Ishikawa (cell line): ENCODE measurements around the gene KCNQ4.

Source experiments
- CEBPB ChIP-seq: IDR thresholded peaks from 2 replicates; pipeline ENCODE4 v1.6.1; 2012
- CREB1 ChIP-seq: IDR thresholded peaks from 2 replicates; pipeline ENCODE4 v1.6.1; 2012; ENCODE audit warnings: low read depth
- EGR1 ChIP-seq: IDR thresholded peaks from 2 replicates; pipeline ENCODE4 v1.6.1; 2012
- EP300 ChIP-seq: IDR thresholded peaks from 2 replicates; pipeline ENCODE4 v1.6.1; 2012; ENCODE audit warnings: borderline replicate concordance
- FOXM1 ChIP-seq: IDR thresholded peaks from 2 replicates; pipeline ENCODE4 v1.6.1; 2012; ENCODE audit warnings: low read depth, borderline replicate concordance
- MAX ChIP-seq: IDR thresholded peaks from 2 replicates; pipeline ENCODE4 v1.6.1; 2012
- NFIC ChIP-seq: IDR thresholded peaks from 2 replicates; pipeline ENCODE4 v1.6.1; 2012
- RAD21 ChIP-seq: IDR thresholded peaks from 2 replicates; pipeline ENCODE4 v1.6.1; 2012; ENCODE audit warnings: low read depth
- TAF1 ChIP-seq: IDR thresholded peaks from 2 replicates; pipeline ENCODE4 v1.6.1; 2012; ENCODE audit warnings: low read depth, mild to moderate bottlenecking
- TCF12 ChIP-seq: IDR thresholded peaks from 2 replicates; pipeline ENCODE4 v1.6.1; 2012; ENCODE audit warnings: low read depth
- TEAD4 ChIP-seq: IDR thresholded peaks from 2 replicates; pipeline ENCODE4 v1.6.1; 2012
- USF1 ChIP-seq: IDR thresholded peaks from 2 replicates; pipeline ENCODE4 v1.6.1; 2012
- YY1 ChIP-seq: IDR thresholded peaks from 2 replicates; pipeline ENCODE4 v1.6.1; 2012; ENCODE audit warnings: low read depth
- ZBTB7A ChIP-seq: IDR thresholded peaks from 2 replicates; pipeline ENCODE4 v1.6.1; 2012; ENCODE audit warnings: low read depth
- TF ChIP-seq, protein P1 (sequence below): IDR thresholded peaks from 2 replicates; pipeline ENCODE4 v1.6.1; 2012; ENCODE audit warnings: low read depth, mild to moderate bottlenecking

The KCNQ4 gene

DNA sequence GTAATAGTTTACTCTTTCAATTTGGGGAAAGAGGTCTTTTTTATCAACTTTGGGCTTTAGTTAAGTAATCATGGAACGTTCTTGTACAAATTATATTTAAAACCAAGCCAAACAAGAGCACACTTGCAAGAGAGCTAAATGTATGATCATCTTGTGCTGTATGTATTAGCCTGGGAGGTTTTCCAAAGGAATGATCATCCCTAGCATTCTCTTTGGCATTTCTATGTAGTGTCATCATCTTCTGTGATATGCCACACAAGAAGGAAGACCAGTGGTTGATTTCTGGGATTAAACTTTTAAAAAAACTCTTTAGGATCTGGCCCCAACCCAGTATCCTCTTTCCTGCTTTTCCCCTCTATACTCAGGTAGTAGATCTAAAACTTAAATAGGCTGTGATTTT lies 38.4 kb upstream of the KCNQ4 start:
- TF ChIP-seq EP300, result no peak
- TF ChIP-seq MAX, result no peak
- TF ChIP-seq CEBPB, result no peak
- no peak for TF ChIP-seq TCF12

DNA sequence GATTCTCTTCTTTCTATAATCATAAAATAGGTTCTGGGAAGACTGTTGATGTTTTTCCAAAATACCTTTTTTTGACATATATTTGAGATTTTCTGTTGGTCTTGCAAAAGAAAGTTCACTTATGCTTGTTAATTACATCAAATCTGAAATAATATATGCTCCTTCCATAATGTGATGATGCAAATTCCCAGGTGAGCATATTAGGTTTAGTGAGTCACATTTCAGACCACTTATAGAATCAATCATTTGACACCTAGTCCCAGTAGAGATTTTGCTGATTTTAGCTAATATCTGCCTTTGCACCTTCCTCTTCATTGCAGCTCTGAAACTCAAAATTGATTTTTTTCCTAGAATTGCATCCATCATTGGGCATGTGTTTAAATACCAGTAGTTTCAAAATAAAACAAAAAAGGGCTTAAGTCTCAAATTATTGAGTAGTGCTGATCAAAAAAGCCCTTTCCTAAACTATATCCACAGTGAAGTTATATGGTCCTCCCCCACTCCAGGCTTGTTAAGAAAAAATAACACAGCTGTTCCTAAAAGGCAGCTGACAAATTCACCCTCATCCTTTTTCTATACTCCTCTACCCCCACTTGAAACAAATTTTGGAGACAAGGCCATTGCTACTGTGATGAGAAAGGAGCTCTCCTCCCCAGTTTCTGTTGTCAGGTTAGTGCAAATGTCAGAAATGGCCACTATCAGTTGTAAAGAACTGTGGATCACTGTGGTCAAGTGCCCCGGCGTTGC lies 37.1 kb upstream of the KCNQ4 start:
- TF ChIP-seq RAD21 (no peak), EGR1 (no peak)

- TF ChIP-seq USF1, result no peak
- no peak for TF ChIP-seq ZBTB7A
Measured at GRCh38 chr1:40748841-40749718, 34.5 kb upstream of the KCNQ4 start.

DNA sequence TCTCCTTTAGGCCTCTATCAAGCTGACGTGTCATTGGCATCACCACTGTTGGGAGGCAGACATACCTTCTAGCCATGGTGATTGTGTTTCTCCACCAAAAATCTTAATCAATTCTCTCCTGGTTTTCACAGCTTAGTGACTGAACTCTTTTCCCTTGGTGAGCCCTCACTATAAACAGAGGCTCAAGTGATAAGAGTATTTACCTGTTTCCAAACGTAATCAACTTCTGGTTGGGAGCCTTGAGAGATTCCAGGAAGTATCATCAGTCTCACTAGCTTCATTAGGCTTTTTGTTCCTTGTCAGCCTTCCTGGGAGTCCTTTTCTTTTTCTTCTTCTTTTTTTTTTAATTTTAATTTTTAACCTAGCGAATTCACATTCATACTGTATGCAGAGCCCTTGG lies 33.8 kb upstream of the KCNQ4 start:
- TF ChIP-seq USF1, result no peak
- TF ChIP-seq NFIC, result no peak
- TF ChIP-seq EP300, result no peak

DNA sequence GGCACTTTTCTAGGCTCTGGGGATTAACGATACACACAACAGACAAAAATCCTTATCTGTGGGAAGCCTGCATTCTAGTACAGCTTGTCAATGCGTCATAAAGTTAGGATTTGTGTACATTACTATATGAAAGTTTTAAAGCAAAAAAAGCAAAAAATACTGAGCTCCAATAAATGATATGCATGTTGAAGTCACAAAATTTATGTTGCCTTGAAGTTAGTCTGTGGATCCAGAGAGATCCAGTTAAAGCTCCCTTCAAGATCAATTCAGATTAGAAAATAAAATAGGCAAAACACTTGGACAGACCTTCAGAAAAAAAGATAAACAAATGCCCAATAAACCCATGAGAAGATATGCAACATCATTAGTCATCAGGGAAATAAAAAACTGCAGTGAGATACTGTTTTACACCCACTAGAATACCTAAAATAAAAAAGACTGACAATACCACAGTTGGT lies 33.1 kb upstream of the KCNQ4 start:
- TF ChIP-seq FOXM1, result no peak
- TF ChIP-seq TCF12, result no peak
- TF ChIP-seq RAD21, result no peak
- no peak for TF ChIP-seq USF1
- TF ChIP-seq TEAD4, result no peak
- TF ChIP-seq TAF1, result no peak
- no peak for TF ChIP-seq EP300
- TF ChIP-seq ZBTB7A, result no peak
- no peak for TF ChIP-seq CREB1
- TF ChIP-seq YY1, result no peak
- TF ChIP-seq, protein P1, sequence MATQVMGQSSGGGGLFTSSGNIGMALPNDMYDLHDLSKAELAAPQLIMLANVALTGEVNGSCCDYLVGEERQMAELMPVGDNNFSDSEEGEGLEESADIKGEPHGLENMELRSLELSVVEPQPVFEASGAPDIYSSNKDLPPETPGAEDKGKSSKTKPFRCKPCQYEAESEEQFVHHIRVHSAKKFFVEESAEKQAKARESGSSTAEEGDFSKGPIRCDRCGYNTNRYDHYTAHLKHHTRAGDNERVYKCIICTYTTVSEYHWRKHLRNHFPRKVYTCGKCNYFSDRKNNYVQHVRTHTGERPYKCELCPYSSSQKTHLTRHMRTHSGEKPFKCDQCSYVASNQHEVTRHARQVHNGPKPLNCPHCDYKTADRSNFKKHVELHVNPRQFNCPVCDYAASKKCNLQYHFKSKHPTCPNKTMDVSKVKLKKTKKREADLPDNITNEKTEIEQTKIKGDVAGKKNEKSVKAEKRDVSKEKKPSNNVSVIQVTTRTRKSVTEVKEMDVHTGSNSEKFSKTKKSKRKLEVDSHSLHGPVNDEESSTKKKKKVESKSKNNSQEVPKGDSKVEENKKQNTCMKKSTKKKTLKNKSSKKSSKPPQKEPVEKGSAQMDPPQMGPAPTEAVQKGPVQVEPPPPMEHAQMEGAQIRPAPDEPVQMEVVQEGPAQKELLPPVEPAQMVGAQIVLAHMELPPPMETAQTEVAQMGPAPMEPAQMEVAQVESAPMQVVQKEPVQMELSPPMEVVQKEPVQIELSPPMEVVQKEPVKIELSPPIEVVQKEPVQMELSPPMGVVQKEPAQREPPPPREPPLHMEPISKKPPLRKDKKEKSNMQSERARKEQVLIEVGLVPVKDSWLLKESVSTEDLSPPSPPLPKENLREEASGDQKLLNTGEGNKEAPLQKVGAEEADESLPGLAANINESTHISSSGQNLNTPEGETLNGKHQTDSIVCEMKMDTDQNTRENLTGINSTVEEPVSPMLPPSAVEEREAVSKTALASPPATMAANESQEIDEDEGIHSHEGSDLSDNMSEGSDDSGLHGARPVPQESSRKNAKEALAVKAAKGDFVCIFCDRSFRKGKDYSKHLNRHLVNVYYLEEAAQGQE, result no peak
- no peak for TF ChIP-seq NFIC
- TF ChIP-seq EGR1, result no peak

- TF ChIP-seq USF1 (no peak), ZBTB7A (no peak), NFIC (no peak)
Measured at GRCh38 chr1:40751802-40752201, 31.8 kb upstream of the KCNQ4 start.

DNA sequence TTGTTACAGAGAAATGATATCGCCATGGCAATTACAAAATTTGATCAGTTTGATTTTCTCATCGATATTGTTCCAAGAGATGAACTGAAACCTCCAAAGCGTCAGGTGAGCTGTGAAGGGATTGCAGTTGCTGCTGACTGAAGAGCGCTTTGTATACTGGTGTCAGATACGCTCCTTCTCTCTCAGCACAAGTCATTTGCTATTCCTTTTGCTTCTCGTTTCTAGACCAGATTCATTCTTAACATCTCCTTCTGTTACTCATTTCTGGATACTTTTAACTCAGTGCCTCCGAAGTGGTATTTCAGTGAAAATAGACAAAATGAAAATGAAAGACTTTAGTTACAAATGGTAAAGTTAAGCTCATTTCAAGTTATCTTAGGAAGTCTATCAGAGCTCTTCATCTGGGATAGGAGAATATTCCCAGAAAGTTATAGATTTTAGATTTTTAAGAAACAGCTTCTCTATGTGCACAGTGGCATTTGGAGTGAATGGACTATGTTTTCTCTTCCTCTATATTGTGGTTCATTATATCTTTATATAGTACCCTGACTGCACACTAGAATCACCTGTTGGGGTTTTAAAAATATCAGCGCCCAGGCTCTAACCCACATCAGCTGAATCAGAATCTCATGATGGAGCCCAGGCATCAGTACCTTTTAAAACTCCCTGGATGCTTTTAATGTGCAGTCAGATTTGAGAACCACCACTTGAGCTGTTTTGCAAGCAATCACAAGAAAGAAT lies 30.3 kb upstream of the KCNQ4 start:
- TF ChIP-seq ZBTB7A (no peak), TCF12 (no peak)
- TF ChIP-seq, protein P1, result no peak
